ENCODE measurements around the gene ARHGAP9.

DNA sequence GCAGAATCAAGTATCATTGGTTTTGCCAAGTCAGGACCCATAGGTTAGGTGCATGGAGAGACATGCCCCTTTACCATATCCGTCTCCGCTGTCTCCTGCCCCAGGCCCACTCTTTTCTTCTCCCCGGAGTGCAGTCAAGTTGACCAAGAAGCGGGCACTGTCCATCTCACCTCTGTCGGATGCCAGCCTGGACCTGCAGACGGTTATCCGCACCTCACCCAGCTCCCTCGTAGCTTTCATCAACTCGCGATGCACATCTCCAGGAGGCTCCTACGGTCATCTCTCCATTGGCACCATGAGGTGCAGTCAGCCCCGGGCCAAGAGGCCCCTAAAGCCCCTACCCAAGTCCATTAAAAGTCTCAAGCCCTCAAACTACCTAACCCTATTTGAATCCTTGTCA, 15.1 kb downstream of the ARHGAP9 start:
- TF ChIP-seq, protein P1, sequence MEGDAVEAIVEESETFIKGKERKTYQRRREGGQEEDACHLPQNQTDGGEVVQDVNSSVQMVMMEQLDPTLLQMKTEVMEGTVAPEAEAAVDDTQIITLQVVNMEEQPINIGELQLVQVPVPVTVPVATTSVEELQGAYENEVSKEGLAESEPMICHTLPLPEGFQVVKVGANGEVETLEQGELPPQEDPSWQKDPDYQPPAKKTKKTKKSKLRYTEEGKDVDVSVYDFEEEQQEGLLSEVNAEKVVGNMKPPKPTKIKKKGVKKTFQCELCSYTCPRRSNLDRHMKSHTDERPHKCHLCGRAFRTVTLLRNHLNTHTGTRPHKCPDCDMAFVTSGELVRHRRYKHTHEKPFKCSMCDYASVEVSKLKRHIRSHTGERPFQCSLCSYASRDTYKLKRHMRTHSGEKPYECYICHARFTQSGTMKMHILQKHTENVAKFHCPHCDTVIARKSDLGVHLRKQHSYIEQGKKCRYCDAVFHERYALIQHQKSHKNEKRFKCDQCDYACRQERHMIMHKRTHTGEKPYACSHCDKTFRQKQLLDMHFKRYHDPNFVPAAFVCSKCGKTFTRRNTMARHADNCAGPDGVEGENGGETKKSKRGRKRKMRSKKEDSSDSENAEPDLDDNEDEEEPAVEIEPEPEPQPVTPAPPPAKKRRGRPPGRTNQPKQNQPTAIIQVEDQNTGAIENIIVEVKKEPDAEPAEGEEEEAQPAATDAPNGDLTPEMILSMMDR (IDR thresholded peaks at IDR 0.05) = no peak
- no peak for TF ChIP-seq POLR2AphosphoS5 (IDR thresholded peaks at IDR 0.05; ENCODE audit: insufficient read depth in 1 of 2, low read depth in 1 of 2)

All from vagina (tissue), 2 donors.